Prostate gland (tissue), 2 donors: ENCODE measurements around the gene GDPD5.
A peak's percentile ranks its signal among the peaks of the same experiment; 100 is the strongest.

ENCODE experiments used
- POLR2A ChIP-seq: fragments of 450-650 bp; IDR thresholded peaks from one replicate; pipeline ENCODE4 v1.6.1; 2016; ENCODE audit warnings: antibody characterized with exemption, mild to moderate bottlenecking
- POLR2AphosphoS5 ChIP-seq: sonication (generic); formaldehyde crosslinking; IDR thresholded peaks from one replicate; pipeline ENCODE4 v1.6.1; 2017; ENCODE audit warnings: antibody characterized with exemption
- TF ChIP-seq, protein P1 (sequence below), 4 experiments: fragments of 200-600 bp in 2 of 4; fragments of 450-650 bp in 2 of 4; sonication (generic) in 2 of 4; IDR thresholded peaks; 1 replicate in 3 of 4; 2 replicates in 1 of 4; pipeline ENCODE4 v1.5.1; 2016 to 2019; ENCODE audit warnings: antibody characterized with exemption in 4 of 4, mild to moderate bottlenecking in 2 of 4, moderate library complexity in 2 of 4

- TF ChIP-seq, protein P1, sequence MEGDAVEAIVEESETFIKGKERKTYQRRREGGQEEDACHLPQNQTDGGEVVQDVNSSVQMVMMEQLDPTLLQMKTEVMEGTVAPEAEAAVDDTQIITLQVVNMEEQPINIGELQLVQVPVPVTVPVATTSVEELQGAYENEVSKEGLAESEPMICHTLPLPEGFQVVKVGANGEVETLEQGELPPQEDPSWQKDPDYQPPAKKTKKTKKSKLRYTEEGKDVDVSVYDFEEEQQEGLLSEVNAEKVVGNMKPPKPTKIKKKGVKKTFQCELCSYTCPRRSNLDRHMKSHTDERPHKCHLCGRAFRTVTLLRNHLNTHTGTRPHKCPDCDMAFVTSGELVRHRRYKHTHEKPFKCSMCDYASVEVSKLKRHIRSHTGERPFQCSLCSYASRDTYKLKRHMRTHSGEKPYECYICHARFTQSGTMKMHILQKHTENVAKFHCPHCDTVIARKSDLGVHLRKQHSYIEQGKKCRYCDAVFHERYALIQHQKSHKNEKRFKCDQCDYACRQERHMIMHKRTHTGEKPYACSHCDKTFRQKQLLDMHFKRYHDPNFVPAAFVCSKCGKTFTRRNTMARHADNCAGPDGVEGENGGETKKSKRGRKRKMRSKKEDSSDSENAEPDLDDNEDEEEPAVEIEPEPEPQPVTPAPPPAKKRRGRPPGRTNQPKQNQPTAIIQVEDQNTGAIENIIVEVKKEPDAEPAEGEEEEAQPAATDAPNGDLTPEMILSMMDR (IDR thresholded peaks at IDR 0.05) = peak; percentile 59 to 79 (median 65)
- TF ChIP-seq POLR2AphosphoS5 (no peak), POLR2A (peak; percentile 43)
Measured at GRCh38 chr11:75525433-75526191, at the start of gene GDPD5.
